ENCODE measurements around the gene TRAK1. TPM values are rescaled to one million over a fixed set of nuclear protein-coding genes. Genes with fewer than 3 reads are reported as not detected.

The TRAK1 gene
- total and polyA plus RNA-seq, 2 donors (not counting 1 experiment from before 2014, with no cell fraction given), result 71.3 to 129 TPM

DNA sequence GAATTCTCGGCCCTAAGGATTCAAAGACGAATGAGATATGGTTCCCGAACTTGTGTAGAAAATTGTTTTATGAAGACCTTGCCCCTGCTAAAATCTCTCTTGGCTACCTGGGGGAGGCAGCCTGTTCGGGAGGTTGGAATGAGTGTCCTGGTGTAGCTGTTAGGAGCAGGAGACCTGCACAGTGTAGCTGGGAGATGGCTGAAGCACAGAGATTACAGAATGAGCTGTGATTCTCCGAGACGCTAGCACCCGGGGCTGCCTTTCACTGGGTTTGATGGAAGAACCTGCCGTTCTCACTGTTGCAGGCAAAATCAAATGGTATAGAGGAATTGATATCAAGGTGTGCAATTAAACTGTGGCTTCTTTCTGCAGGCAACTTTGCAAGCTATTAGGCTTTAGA lies 68.0 kb downstream of the TRAK1 start:
- peaks cover 87% of the 10 kb centered on the region for H4K20me1 ChIP-seq (ENCODE audit: control insufficient read depth, insufficient read depth, low read length, poor library complexity, severe bottlenecking)
- ChIA-PET POLR2A (no interaction called here), CTCF (interaction anchor here (0.6 to 1.1 kb wide), 2 partner anchors 32 to 338 kb away, joined by 4 to 5 read pairs; no protein-coding TSS in a partner anchor)
- intact Hi-C loops (cut with micrococcal nuclease), result no loop called here
- Mint-ChIP-seq H3K27ac (peak overlapping the region; percentile 34), H3K4me3 (peak overlapping the region; percentile 15), H3K27me3 (no peaks in the 10 kb centered on the region), H3K4me1 (peaks cover 61% of the 10 kb centered on the region), H3K9me3 (ENCODE audit: insufficient read depth) (no peaks in the 10 kb centered on the region)
- ATAC-seq (ENCODE audit: low read depth) (no peak), DNase-seq (no peak)
- H2AFZ ChIP-seq (ENCODE audit: insufficient read depth, low read depth, low read length, poor library complexity, severe bottlenecking), result no peak overlapping the region
- H3K4me2 ChIP-seq (replicated peaks; ENCODE audit: low read depth, low read length, poor library complexity, severe bottlenecking), result peak overlapping the region; percentile 51
- H3K27ac ChIP-seq (ENCODE audit: low read length in 2 of 2), result peak overlapping the region in 1 of 2 donors; percentile 43
- WGBS (ENCODE audit: insufficient coverage), result 100% methylated on average over 6 of the region's 8 CpGs
- H3K27me3 ChIP-seq (replicated peaks in 1 of 4; ENCODE audit: control extremely low read depth in 1 of 4, control insufficient read depth in 3 of 4, insufficient read depth in 4 of 4, low read length in 3 of 4), result no peaks in the 10 kb centered on the region
- peaks cover 0 to 7% of the 10 kb centered on the region in 2 experiments for H3K36me3 ChIP-seq (replicated peaks in 1 of 2; ENCODE audit: control extremely low read depth in 1 of 2, control insufficient read depth in 1 of 2, extremely low read depth in 1 of 2, insufficient read depth in 2 of 2, low read length in 1 of 2)
- H3K4me1 ChIP-seq (ENCODE audit: control insufficient read depth in 2 of 2, insufficient read depth in 2 of 2, low read length in 2 of 2), result peaks cover 30 to 38% of the 10 kb centered on the region in 2 donors
- H3K79me2 ChIP-seq (ENCODE audit: control insufficient read depth, insufficient read depth, low read length), result peaks cover 95% of the 10 kb centered on the region
- H3K4me3 ChIP-seq (ENCODE audit: control extremely low read depth in 1 of 5, extremely low read depth in 1 of 5, insufficient read depth in 1 of 5, low read depth in 2 of 5, low read length in 4 of 5), result peak overlapping the region in 1 of 5 experiments; percentile 5
- TF ChIP-seq, protein P1, sequence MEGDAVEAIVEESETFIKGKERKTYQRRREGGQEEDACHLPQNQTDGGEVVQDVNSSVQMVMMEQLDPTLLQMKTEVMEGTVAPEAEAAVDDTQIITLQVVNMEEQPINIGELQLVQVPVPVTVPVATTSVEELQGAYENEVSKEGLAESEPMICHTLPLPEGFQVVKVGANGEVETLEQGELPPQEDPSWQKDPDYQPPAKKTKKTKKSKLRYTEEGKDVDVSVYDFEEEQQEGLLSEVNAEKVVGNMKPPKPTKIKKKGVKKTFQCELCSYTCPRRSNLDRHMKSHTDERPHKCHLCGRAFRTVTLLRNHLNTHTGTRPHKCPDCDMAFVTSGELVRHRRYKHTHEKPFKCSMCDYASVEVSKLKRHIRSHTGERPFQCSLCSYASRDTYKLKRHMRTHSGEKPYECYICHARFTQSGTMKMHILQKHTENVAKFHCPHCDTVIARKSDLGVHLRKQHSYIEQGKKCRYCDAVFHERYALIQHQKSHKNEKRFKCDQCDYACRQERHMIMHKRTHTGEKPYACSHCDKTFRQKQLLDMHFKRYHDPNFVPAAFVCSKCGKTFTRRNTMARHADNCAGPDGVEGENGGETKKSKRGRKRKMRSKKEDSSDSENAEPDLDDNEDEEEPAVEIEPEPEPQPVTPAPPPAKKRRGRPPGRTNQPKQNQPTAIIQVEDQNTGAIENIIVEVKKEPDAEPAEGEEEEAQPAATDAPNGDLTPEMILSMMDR (IDR thresholded peaks at IDR 0.05), result no peak
- TF ChIP-seq EZH2 (IDR thresholded peaks at IDR 0.05; ENCODE audit: borderline replicate concordance, insufficient read depth, low read depth, low read length, poor library complexity, severe bottlenecking), result no peak
- no peaks in the 10 kb centered on the region for H3K9me3 ChIP-seq (ENCODE audit: control extremely low read depth in 1 of 3, control insufficient read depth in 2 of 3, insufficient read depth in 1 of 3, low read length in 2 of 3)
- no peak overlapping the region for H3K9ac ChIP-seq (ENCODE audit: low read length)

DNA sequence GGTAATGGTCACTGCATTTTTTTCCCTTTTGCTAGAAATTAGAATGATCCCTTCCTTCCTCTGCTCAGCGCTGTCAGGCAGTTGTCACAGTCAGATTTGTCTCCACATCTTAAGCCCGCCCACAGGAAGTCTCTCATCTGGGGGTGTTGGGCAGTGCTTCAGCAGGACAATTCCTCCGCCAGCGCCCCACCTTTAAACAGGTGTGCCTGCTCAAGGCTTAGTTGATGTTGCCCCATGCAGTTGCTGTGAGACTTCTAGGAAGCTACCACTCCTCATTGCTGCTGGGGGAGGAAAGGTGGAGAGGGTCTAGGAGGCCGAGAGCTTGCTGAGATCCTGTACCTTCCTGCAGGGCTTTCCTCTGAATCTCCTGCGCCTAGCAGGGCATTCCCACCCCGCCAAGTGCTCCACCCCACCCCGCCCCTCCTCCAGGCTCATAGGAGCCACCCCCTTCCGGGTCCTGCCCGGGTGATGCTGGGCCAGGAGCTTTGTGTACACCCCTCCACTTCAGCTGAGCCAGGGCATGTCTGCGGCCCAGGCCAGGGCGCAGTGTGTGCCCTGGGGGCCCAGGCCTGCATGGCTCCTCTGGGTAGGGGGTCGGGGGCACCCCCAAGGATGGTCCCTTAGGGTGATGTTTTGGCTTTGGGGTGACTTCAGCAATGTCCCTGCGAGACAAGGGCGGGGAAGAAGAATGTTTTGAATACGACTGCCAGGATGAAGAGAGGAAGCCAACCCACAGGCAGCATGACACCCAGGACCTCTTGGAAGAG lies 68.7 kb downstream of the TRAK1 start:
- H3K4me1 ChIP-seq (ENCODE audit: control insufficient read depth in 2 of 2, insufficient read depth in 2 of 2, low read length in 2 of 2), result peaks cover 37 to 44% of the 10 kb centered on the region in 2 donors
- no peaks in the 10 kb centered on the region for H3K27me3 ChIP-seq (replicated peaks in 1 of 4; ENCODE audit: control extremely low read depth in 1 of 4, control insufficient read depth in 3 of 4, insufficient read depth in 4 of 4, low read length in 3 of 4)
- peak overlapping the region; percentile 25 for H2AFZ ChIP-seq (ENCODE audit: insufficient read depth, low read depth, low read length, poor library complexity, severe bottlenecking)
- peaks cover 0 to 6% of the 10 kb centered on the region in 2 experiments for H3K36me3 ChIP-seq (replicated peaks in 1 of 2; ENCODE audit: control extremely low read depth in 1 of 2, control insufficient read depth in 1 of 2, extremely low read depth in 1 of 2, insufficient read depth in 2 of 2, low read length in 1 of 2)
- Mint-ChIP-seq H3K4me1 (peaks cover 66% of the 10 kb centered on the region), H3K27me3 (no peaks in the 10 kb centered on the region), H3K4me3 (peak overlapping the region; percentile 11), H3K9me3 (ENCODE audit: insufficient read depth) (no peaks in the 10 kb centered on the region), H3K27ac (peak overlapping the region; percentile 34)
- intact Hi-C loops (cut with micrococcal nuclease), result no loop called here
- H3K79me2 ChIP-seq (ENCODE audit: control insufficient read depth, insufficient read depth, low read length), result peaks cover 95% of the 10 kb centered on the region
- H3K9me3 ChIP-seq (ENCODE audit: control extremely low read depth in 1 of 3, control insufficient read depth in 2 of 3, insufficient read depth in 1 of 3, low read length in 2 of 3), result no peaks in the 10 kb centered on the region
- DNase-seq (peak; percentile 45), ATAC-seq (ENCODE audit: low read depth) (peak; percentile 41)
- peak overlapping the region in 1 of 2 donors; percentile 43 for H3K27ac ChIP-seq (ENCODE audit: low read length in 2 of 2)
- no peak for TF ChIP-seq EZH2 (IDR thresholded peaks at IDR 0.05; ENCODE audit: borderline replicate concordance, insufficient read depth, low read depth, low read length, poor library complexity, severe bottlenecking)
- TF ChIP-seq, protein P1 (IDR thresholded peaks at IDR 0.05), result no peak
- H4K20me1 ChIP-seq (ENCODE audit: control insufficient read depth, insufficient read depth, low read length, poor library complexity, severe bottlenecking), result peaks cover 87% of the 10 kb centered on the region
- peak overlapping the region; percentile 51 for H3K4me2 ChIP-seq (replicated peaks; ENCODE audit: low read depth, low read length, poor library complexity, severe bottlenecking)
- WGBS (ENCODE audit: insufficient coverage), result 52% methylated on average over 12 of the region's 16 CpGs
- ChIA-PET POLR2A (no interaction called here), CTCF (no interaction called here)
- no peak overlapping the region for H3K4me3 ChIP-seq (ENCODE audit: control extremely low read depth in 1 of 5, extremely low read depth in 1 of 5, insufficient read depth in 1 of 5, low read depth in 2 of 5, low read length in 4 of 5)
- no peak overlapping the region for H3K9ac ChIP-seq (ENCODE audit: low read length)

Data from B cell (primary cell).